GM12891 (cell line): ENCODE results near the gene ANKRD33B.
"Not testable (repeated sequence)": the region's sequence is repeated elsewhere in the genome, so short reads cannot be mapped to it uniquely, and the experiment has no call there.

Experiments
- PAX5 ChIP-seq: IDR thresholded peaks from 2 replicates; pipeline ENCODE4 v1.6.1; 2011; ENCODE audit warnings: low read length, moderate library complexity, mild to moderate bottlenecking; ENCODE audit not compliant: insufficient read depth, severe bottlenecking
- POLR2A ChIP-seq: IDR thresholded peaks from 2 replicates; pipeline ENCODE4 v1.6.1; 2011; ENCODE audit warnings: low read depth, low read length, control low read depth
- POLR2AphosphoS5 ChIP-seq: IDR thresholded peaks from 2 replicates; pipeline ENCODE4 v1.6.1; 2011; ENCODE audit warnings: low read depth, low read length, control low read depth
- POU2F2 ChIP-seq: IDR thresholded peaks from 2 replicates; pipeline ENCODE4 v1.6.1; 2011; ENCODE audit warnings: low read depth, mild to moderate bottlenecking, control low read depth, low read length, moderate library complexity
- SPI1 ChIP-seq: IDR thresholded peaks from 2 replicates; pipeline ENCODE4 v1.6.1; 2011; ENCODE audit warnings: low read depth, low read length, control low read depth
- TAF1 ChIP-seq: IDR thresholded peaks from 2 replicates; pipeline ENCODE4 v1.6.1; 2011; ENCODE audit warnings: low read depth, low read length, control low read depth

GRCh38 chr5:10638723-10639122 lies 74.9 kb downstream of the ANKRD33B start:
- TF ChIP-seq POLR2AphosphoS5, POLR2A, PAX5, TAF1, SPI1, POU2F2: not testable (repeated sequence)
